Spinal cord (tissue), 10 donors: Measurements from ENCODE around the gene BCOR. TPM values are rescaled to one million over a fixed set of nuclear protein-coding genes. Genes with fewer than 3 reads are reported as not detected.

ENCODE experiments used
- DNase-seq, 6 donors: peaks; one replicate each; pipeline versions ENCODE4 v3.0.0 to v3.0.0-alpha.2; 2013 to 2015; ENCODE audit warnings: low spot score in 6 of 6, low read depth in 4 of 6
- H3K27ac ChIP-seq: one replicate; pipeline ENCODE4 v1.5.1; 2013; ENCODE audit warnings: low read depth, low read length, control low read depth
- H3K27me3 ChIP-seq: one replicate; pipeline ENCODE4 v1.6.1; 2013; ENCODE audit warnings: low read length; ENCODE audit not compliant: control insufficient read depth, insufficient read depth
- H3K36me3 ChIP-seq: one replicate; pipeline ENCODE4 v1.6.1; 2013; ENCODE audit warnings: low read length; ENCODE audit not compliant: control insufficient read depth, insufficient read depth
- H3K4me1 ChIP-seq: one replicate; pipeline ENCODE4 v1.6.1; 2013; ENCODE audit warnings: low read length; ENCODE audit not compliant: control insufficient read depth, insufficient read depth
- H3K4me3 ChIP-seq: one replicate; pipeline ENCODE4 v1.5.1; 2013; ENCODE audit warnings: low read depth, low read length, control low read depth
- H3K9me3 ChIP-seq: one replicate; pipeline ENCODE4 v1.6.1; 2013; ENCODE audit warnings: low read length; ENCODE audit not compliant: control insufficient read depth, insufficient read depth
- WGBS: methylation state at CpG from one replicate; pipeline ENCODE4 v1.1.5; 2013; ENCODE audit warnings: missing lambda C conversion rate; ENCODE audit not compliant: insufficient coverage; 5-methylcytosine and 5-hydroxymethylcytosine counted together
- polyA plus RNA-seq, 2 donors: library from polyadenylated mRNA; unstranded; fragments of 120-200 nt; gene quantifications; one replicate each; pipeline ENCODE4 v1.2.1, GENCODE V29; 2013; ENCODE audit not compliant: insufficient read length in 2 of 2
- total RNA-seq, 2 donors: library from RNA; depleted of rRNA in 1 of 2; stranded (reverse); fragments of 120-200 nt in 1 of 2; fragments of >200 nt in 1 of 2; gene quantifications; one replicate each; pipeline versions ENCODE4 v1.2.3 to v1.2.4, GENCODE V29; 2013 to 2014
- donor health status: healthy.

Gene BCOR
- total and polyA plus RNA-seq, 4 donors: 26.7 to 32.3 (median 31.6) TPM

GRCh38 chrX:40105835-40106675 lies 8.3 kb upstream of the BCOR start:
- 3% methylated on average over 85 of the region's 85 CpGs for WGBS
- Histone ChIP-seq H3K27ac (peak overlapping the region; percentile 75), H3K9me3 (no peaks in the 10 kb centered on the region), H3K27me3 (peaks cover 51% of the 10 kb centered on the region), H3K4me1 (peaks cover 51% of the 10 kb centered on the region), H3K4me3 (peak overlapping the region; percentile 56), H3K36me3 (peaks cover 2% of the 10 kb centered on the region)
- peak in 2 of 6 donors; percentile 92 for DNase-seq

GRCh38 chrX:40104985-40105834 lies 7.5 kb upstream of the BCOR start:
- H3K4me3 ChIP-seq: peak overlapping the region; percentile 56
- peaks cover 53% of the 10 kb centered on the region for H3K4me1 ChIP-seq
- peak overlapping the region; percentile 75 for H3K27ac ChIP-seq
- H3K27me3 ChIP-seq: peaks cover 50% of the 10 kb centered on the region
- WGBS: 3% methylated on average over 94 of the region's 94 CpGs
- no peaks in the 10 kb centered on the region for H3K9me3 ChIP-seq
- H3K36me3 ChIP-seq: peaks cover 3% of the 10 kb centered on the region
- peak in 2 of 6 donors; percentile 73 to 78 for DNase-seq

DNA sequence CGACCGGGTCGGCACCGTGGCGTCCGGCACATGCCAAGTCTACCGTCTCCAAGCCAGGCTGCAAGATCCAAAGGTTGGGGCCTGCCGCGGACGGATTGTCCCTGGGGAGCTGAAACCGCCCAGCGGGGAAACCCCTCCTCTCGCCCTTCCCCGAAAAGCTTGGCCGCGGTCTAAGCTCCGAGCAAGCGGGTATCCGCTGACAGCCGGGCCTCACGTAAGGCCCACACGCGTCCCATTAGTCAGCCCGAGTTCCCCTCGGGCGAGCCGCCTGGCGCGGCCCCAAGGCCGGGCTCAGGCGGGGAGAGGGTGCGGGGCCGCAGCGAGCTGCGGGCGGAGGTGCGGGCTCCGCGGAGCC lies 6.8 kb upstream of the BCOR start:
- 7% methylated on average over 39 of the region's 39 CpGs for WGBS

DNA sequence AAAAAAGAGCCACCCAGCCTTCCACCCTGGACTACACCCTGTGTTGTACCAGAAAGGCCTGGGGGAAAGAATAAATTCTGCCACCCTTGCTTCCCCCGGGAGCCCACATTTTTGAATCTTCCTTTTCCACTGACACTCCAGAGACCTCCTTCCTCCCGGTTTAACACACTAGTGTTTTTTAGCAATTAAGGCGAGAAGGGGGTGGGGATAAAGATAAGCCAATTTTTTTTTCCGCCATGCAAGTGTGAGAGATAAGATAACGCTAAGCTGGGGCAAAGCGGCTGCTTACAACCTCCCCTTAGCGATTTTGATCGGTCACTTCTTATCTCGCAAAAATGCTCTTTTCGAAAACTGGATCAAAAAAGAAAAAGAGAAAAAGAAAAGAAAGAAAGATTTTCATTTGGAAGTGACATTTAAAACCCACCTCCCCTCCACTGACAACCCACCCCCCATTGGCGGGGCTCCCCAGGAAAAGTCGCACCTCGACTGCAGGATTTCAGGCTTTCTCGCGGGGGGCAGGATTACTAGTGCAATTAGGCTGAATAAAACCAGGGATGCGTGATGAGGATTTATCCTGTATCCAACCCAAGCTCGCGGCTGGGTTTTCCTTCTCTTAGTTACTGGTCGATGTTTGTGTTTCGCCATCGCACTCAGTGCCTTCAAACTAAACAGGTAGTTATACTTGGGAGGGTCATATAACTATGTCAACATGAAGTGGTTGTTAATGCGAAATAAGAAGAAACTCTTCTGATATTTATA lies 6.0 kb upstream of the BCOR start:
- H3K4me3 ChIP-seq: no peak overlapping the region
- peaks cover 3% of the 10 kb centered on the region for H3K36me3 ChIP-seq
- peak in 1 of 6 donors; percentile 30 for DNase-seq
- peaks cover 62% of the 10 kb centered on the region for H3K4me1 ChIP-seq
- WGBS: 56% methylated on average over 4 of the region's 22 CpGs
- H3K9me3 ChIP-seq: no peaks in the 10 kb centered on the region
- no peak overlapping the region for H3K27ac ChIP-seq
- peaks cover 55% of the 10 kb centered on the region for H3K27me3 ChIP-seq

More for the DNA sequence above, 6.8 kb upstream of the BCOR start:
- Histone ChIP-seq H3K36me3 (peaks cover 3% of the 10 kb centered on the region), H3K9me3 (no peaks in the 10 kb centered on the region), H3K4me1 (peaks cover 59% of the 10 kb centered on the region), H3K4me3 (peak overlapping the region; percentile 18), H3K27ac (no peak overlapping the region), H3K27me3 (peaks cover 52% of the 10 kb centered on the region)
- DNase-seq: peak in 1 of 6 donors; percentile 32

DNA sequence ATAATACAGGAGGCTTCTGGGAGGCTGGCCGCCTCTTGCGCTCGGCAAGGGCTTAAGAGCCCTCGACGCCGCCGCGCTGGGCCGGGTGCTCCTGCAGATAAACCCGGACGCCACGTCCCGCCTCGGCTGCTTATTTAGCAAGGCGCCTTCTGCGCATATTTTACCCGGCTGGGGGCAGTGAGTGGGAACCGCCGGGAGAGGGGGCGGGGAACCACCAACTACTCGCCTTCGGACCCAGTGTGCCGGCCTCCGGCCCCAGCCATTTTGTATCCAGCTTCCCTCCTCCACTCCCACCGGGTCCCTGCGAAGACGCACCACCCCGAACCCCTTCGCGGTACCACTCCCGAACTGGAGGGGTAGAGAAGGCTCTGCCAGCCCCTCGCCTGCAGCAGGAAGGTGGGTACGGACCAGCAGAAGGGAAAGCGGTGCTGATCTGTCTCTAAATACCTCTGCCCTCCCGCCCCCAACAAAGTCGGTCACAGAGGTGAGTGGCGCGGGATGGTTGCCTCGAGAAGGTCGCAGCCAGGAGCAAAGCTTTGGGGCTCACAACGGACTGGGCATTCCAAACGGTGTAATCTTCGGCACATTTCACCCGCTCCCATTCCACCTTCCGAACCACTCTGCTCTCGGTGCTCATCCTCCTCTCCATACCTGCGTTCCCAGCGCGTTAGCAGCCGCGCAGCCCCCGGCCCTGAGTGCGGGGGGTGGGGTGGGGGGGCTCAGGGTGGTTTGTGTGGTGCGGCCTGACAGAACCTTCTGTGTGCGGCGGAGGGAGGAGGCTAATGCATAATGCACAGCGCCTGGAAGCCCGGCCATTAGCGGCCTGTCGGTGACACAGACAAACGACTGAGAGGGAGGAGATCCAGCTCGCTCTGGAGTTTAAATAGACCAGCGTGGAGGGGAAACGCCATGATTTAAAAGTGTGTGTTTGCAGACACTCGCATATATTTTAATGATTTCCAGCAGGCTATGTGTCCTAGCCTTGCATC lies 4.9 kb upstream of the BCOR start:
- 24% methylated on average over 47 of the region's 65 CpGs for WGBS
- peak in 1 of 6 donors; percentile 85 for DNase-seq
- H3K9me3 ChIP-seq: no peaks in the 10 kb centered on the region
- H3K36me3 ChIP-seq: peaks cover 3% of the 10 kb centered on the region
- H3K27ac ChIP-seq: no peak overlapping the region
- H3K4me1 ChIP-seq: peaks cover 56% of the 10 kb centered on the region
- H3K27me3 ChIP-seq: peaks cover 49% of the 10 kb centered on the region
- no peak overlapping the region for H3K4me3 ChIP-seq

GRCh38 chrX:40101430-40101802 lies 3.7 kb upstream of the BCOR start:
- DNase-seq: no peak
- no peak overlapping the region for H3K4me3 ChIP-seq
- peaks cover 44% of the 10 kb centered on the region for H3K4me1 ChIP-seq
- H3K27ac ChIP-seq: no peak overlapping the region
- peaks cover 40% of the 10 kb centered on the region for H3K27me3 ChIP-seq
- H3K36me3 ChIP-seq: peaks cover 3% of the 10 kb centered on the region
- H3K9me3 ChIP-seq: no peaks in the 10 kb centered on the region
- WGBS: 32% methylated on average over 5 of the region's 9 CpGs

GRCh38 chrX:40100537-40101429 lies 3.0 kb upstream of the BCOR start:
- Histone ChIP-seq H3K36me3 (peaks cover 3% of the 10 kb centered on the region), H3K27me3 (peaks cover 39% of the 10 kb centered on the region), H3K4me1 (peaks cover 42% of the 10 kb centered on the region), H3K9me3 (no peaks in the 10 kb centered on the region), H3K27ac (no peak overlapping the region), H3K4me3 (no peak overlapping the region)
- 33% methylated on average over 14 of the region's 31 CpGs for WGBS
- DNase-seq: no peak

- Histone ChIP-seq H3K9me3 (no peaks in the 10 kb centered on the region), H3K4me3 (no peak overlapping the region), H3K4me1 (peaks cover 41% of the 10 kb centered on the region), H3K36me3 (peaks cover 3% of the 10 kb centered on the region), H3K27me3 (peaks cover 42% of the 10 kb centered on the region), H3K27ac (no peak overlapping the region)
- DNase-seq: peak in 2 of 6 donors; percentile 17 to 50
- WGBS: 15% methylated on average over 20 of the region's 21 CpGs
These were observed 2.4 kb upstream of the BCOR start for GRCh38 chrX:40100141-40100536.
